Glomerular visceral epithelial cell (primary cell): ENCODE measurements around the gene DERL3.

Source experiments
- DNase-seq: peaks from one replicate; pipeline ENCODE4 v3.0.0-alpha.2; 2016; ENCODE audit errors: extremely low spot score

Gene DERL3

GRCh38 chr22:23847310-23847920, 8.6 kb upstream of the DERL3 start:
- no peak for DNase-seq

GRCh38 chr22:23846081-23846469, 7.3 kb upstream of the DERL3 start:
- DNase-seq, result no peak

GRCh38 chr22:23845265-23846080, 6.7 kb upstream of the DERL3 start:
- DNase-seq, result no peak

GRCh38 chr22:23844739-23845202, 6.0 kb upstream of the DERL3 start:
- no peak for DNase-seq

GRCh38 chr22:23842599-23842998, 3.8 kb upstream of the DERL3 start:
- DNase-seq, result no peak

- no peak for DNase-seq
Observed at GRCh38 chr22:23841736-23842445, 3.1 kb upstream of the DERL3 start.

GRCh38 chr22:23841292-23841691, 2.5 kb upstream of the DERL3 start:
- no peak for DNase-seq

GRCh38 chr22:23840026-23840425, 1.2 kb upstream of the DERL3 start:
- DNase-seq, result no peak

GRCh38 chr22:23837911-23838680, 710 bp downstream of the DERL3 start:
- DNase-seq, result no peak

- DNase-seq, result no peak
Observed at GRCh38 chr22:23837496-23837859, 1.3 kb downstream of the DERL3 start.

GRCh38 chr22:23836692-23837495, 1.9 kb downstream of the DERL3 start:
- no peak for DNase-seq

- DNase-seq, result no peak
Observed at GRCh38 chr22:23836281-23836680, 2.5 kb downstream of the DERL3 start.

- no peak for DNase-seq
Observed at GRCh38 chr22:23835484-23836144, 3.2 kb downstream of the DERL3 start.

GRCh38 chr22:23834793-23835483, 3.9 kb downstream of the DERL3 start:
- DNase-seq, result no peak

- DNase-seq, result no peak
Observed at GRCh38 chr22:23834406-23834792, 4.4 kb downstream of the DERL3 start.

GRCh38 chr22:23833911-23834317, 4.9 kb downstream of the DERL3 start:
- no peak for DNase-seq

GRCh38 chr22:23833017-23833751, 5.6 kb downstream of the DERL3 start:
- no peak for DNase-seq

GRCh38 chr22:23832226-23833016, 6.4 kb downstream of the DERL3 start:
- DNase-seq, result no peak

- no peak for DNase-seq
Observed at GRCh38 chr22:23831781-23832180, 7.0 kb downstream of the DERL3 start.
